Measurements from ENCODE around the gene GYPA. TPM values are rescaled to one million over a fixed set of nuclear protein-coding genes. Genes with fewer than 3 reads are reported as not detected.
"Not testable (repeated sequence)": the region's sequence is repeated elsewhere in the genome, so short reads cannot be mapped to it uniquely, and the experiment has no call there.

GYPA gene
- total RNA-seq, 4 donors from 2014 or later = not detected

GRCh38 chr4:144129336-144129875 is 11.1 kb downstream of the GYPA start:
- H3K27me3 ChIP-seq; intact Hi-C loops (cut with DNase I; ENCODE audit: low total_unique reads); in situ Hi-C loops (cut with MboI; ENCODE audit: low pct_ligation_motif_present in 1 of 4, low pct_unique_long_range_greater_than_20kb in 1 of 4, low sequenced_read_pairs in 3 of 4); H3K9me3 ChIP-seq; H3K36me3 ChIP-seq; H3K4me1 ChIP-seq; H3K27ac ChIP-seq; DNase-seq; H3K4me3 ChIP-seq: not testable (repeated sequence)
- WGBS, 2 donors (ENCODE audit: low coverage in 1 of 2) = 63 to 80% methylated on average over 1 to 4 of the region's 4 CpGs

GRCh38 chr4:144128709-144129320 is 11.7 kb downstream of the GYPA start:
- H3K4me3 ChIP-seq; H3K27me3 ChIP-seq; intact Hi-C loops (cut with DNase I; ENCODE audit: low total_unique reads); H3K9me3 ChIP-seq; in situ Hi-C loops (cut with MboI; ENCODE audit: low pct_ligation_motif_present in 1 of 4, low pct_unique_long_range_greater_than_20kb in 1 of 4, low sequenced_read_pairs in 3 of 4); H3K36me3 ChIP-seq; DNase-seq; H3K27ac ChIP-seq; H3K4me1 ChIP-seq: not testable (repeated sequence)
- WGBS, 2 donors (ENCODE audit: low coverage in 1 of 2) = 56 to 64% methylated on average over 2 to 3 of the region's 5 CpGs

GRCh38 chr4:144125109-144125508 is 15.4 kb downstream of the GYPA start:
- H3K27ac ChIP-seq; H3K4me1 ChIP-seq; DNase-seq; H3K36me3 ChIP-seq; H3K9me3 ChIP-seq; in situ Hi-C loops (cut with MboI; ENCODE audit: low pct_ligation_motif_present in 1 of 4, low pct_unique_long_range_greater_than_20kb in 1 of 4, low sequenced_read_pairs in 3 of 4); intact Hi-C loops (cut with DNase I; ENCODE audit: low total_unique reads); H3K27me3 ChIP-seq; H3K4me3 ChIP-seq: not testable (repeated sequence)
- WGBS, 2 donors (ENCODE audit: low coverage in 1 of 2) = 67 to 68% methylated on average over 1 of the region's 2 CpGs

- H3K27me3 ChIP-seq; H3K4me1 ChIP-seq; H3K27ac ChIP-seq; H3K9me3 ChIP-seq; H3K36me3 ChIP-seq; intact Hi-C loops (cut with DNase I; ENCODE audit: low total_unique reads); H3K4me3 ChIP-seq; in situ Hi-C loops (cut with MboI; ENCODE audit: low pct_ligation_motif_present in 1 of 4, low pct_unique_long_range_greater_than_20kb in 1 of 4, low sequenced_read_pairs in 3 of 4); DNase-seq: not testable (repeated sequence)
- WGBS, 2 donors (ENCODE audit: low coverage in 1 of 2) = 61 to 78% methylated on average over 3 to 4 of the region's 4 CpGs
Measured at GRCh38 chr4:144123982-144124635, 16.4 kb downstream of the GYPA start.

- in situ Hi-C loops (cut with MboI; ENCODE audit: low pct_ligation_motif_present in 1 of 4, low pct_unique_long_range_greater_than_20kb in 1 of 4, low sequenced_read_pairs in 3 of 4); H3K4me1 ChIP-seq; H3K36me3 ChIP-seq; H3K9me3 ChIP-seq; intact Hi-C loops (cut with DNase I; ENCODE audit: low total_unique reads); H3K4me3 ChIP-seq; DNase-seq; H3K27me3 ChIP-seq; H3K27ac ChIP-seq: not testable (repeated sequence)
- 51 to 59% methylated on average over 3 of the region's 3 CpGs for WGBS, 2 donors (ENCODE audit: low coverage in 1 of 2)
Measured at GRCh38 chr4:144123269-144123668, 17.2 kb downstream of the GYPA start.

- H3K4me3 ChIP-seq; DNase-seq; H3K27ac ChIP-seq; H3K4me1 ChIP-seq; in situ Hi-C loops (cut with MboI; ENCODE audit: low pct_ligation_motif_present in 1 of 4, low pct_unique_long_range_greater_than_20kb in 1 of 4, low sequenced_read_pairs in 3 of 4); H3K27me3 ChIP-seq; intact Hi-C loops (cut with DNase I; ENCODE audit: low total_unique reads); H3K9me3 ChIP-seq; H3K36me3 ChIP-seq: not testable (repeated sequence)
- WGBS, 2 donors (ENCODE audit: low coverage in 1 of 2) = 66 to 81% methylated on average over 4 to 5 of the region's 5 CpGs
Measured at GRCh38 chr4:144119752-144120151, 20.8 kb downstream of the GYPA start.

GRCh38 chr4:144115519-144115918 is 25.0 kb downstream of the GYPA start:
- Histone ChIP-seq H3K4me1 (no peaks in the 10 kb centered on the region), H3K9me3 (no peaks in the 10 kb centered on the region), H3K4me3 (no peak overlapping the region), H3K27ac (no peak overlapping the region), H3K36me3 (no peaks in the 10 kb centered on the region), H3K27me3 (no peaks in the 10 kb centered on the region)
- 46 to 59% methylated on average over 3 to 4 of the region's 4 CpGs for WGBS, 2 donors (ENCODE audit: low coverage in 1 of 2)
- DNase-seq = no peak
- in situ Hi-C loops (cut with MboI; ENCODE audit: low pct_ligation_motif_present in 1 of 4, low pct_unique_long_range_greater_than_20kb in 1 of 4, low sequenced_read_pairs in 3 of 4) = no loop called here
- intact Hi-C loops (cut with DNase I; ENCODE audit: low total_unique reads) = no loop called here
- TF ChIP-seq POLR2AphosphoS5 (IDR thresholded peaks at IDR 0.05) = no peak
- no peak for TF ChIP-seq CTCF (IDR thresholded peaks at IDR 0.05)
- no peak for TF ChIP-seq EP300 (IDR thresholded peaks at IDR 0.05; ENCODE audit: low read depth)
- TF ChIP-seq POLR2A (IDR thresholded peaks at IDR 0.05) = no peak

All from transverse colon (tissue), 4 donors.